AG04450 (cell line): ENCODE results near the gene PRKN. TPM values are rescaled to one million over a fixed set of nuclear protein-coding genes. Genes with fewer than 3 reads are reported as not detected.

ENCODE experiments used
- CTCF ChIA-PET: fragments of 300-600, 350-600 bp; formaldehyde crosslinking; extraction: SDS; loops from one replicate; lab custom pipeline; 2022; ENCODE audit warnings: antibody characterized with exemption, inconsistent platforms; lab: Charles Lee
- POLR2A ChIA-PET: fragments of 350-600 bp; formaldehyde crosslinking; extraction: SDS; loops from one replicate; lab custom pipeline; 2021; ENCODE audit warnings: antibody characterized with exemption, inconsistent platforms; lab: Yijun Ruan, JAX
- DNase-seq: peaks from one replicate; pipeline ENCODE4 v3.0.0-alpha.2; 2011; ENCODE audit warnings: low read depth, low spot score
- H3K27ac ChIP-seq: one replicate; pipeline ENCODE4 v1.5.1; 2012; ENCODE audit warnings: low read depth, low read length, control low read depth
- H3K27me3 ChIP-seq: one replicate; pipeline ENCODE4 v1.6.0; 2012; ENCODE audit warnings: low read length; ENCODE audit not compliant: control insufficient read depth, insufficient read depth
- H3K4me3 ChIP-seq: 2 replicates; pipeline ENCODE4 v1.5.1; 2011; ENCODE audit warnings: mild to moderate bottlenecking, low read depth, low read length, control low read depth
- H3K9me3 ChIP-seq: 2 replicates; pipeline ENCODE4 v1.5.1; 2012; ENCODE audit warnings: low read length; ENCODE audit not compliant: control insufficient read depth, insufficient read depth
- polyA plus RNA-seq: library from polyadenylated mRNA; depleted of rRNA; stranded (reverse); fragments of >200 nt; gene quantifications from 2 replicates; pipeline ENCODE4 v1.2.3, GENCODE V29; 2011
- TF ChIP-seq, protein P1 (sequence below): IDR thresholded peaks from 2 replicates; pipeline ENCODE4 v1.5.1; 2011; ENCODE audit warnings: low read depth, low read length, control low read depth, inconsistent platforms

PRKN gene
- polyA plus RNA-seq, 1 experiment = not detected

DNA sequence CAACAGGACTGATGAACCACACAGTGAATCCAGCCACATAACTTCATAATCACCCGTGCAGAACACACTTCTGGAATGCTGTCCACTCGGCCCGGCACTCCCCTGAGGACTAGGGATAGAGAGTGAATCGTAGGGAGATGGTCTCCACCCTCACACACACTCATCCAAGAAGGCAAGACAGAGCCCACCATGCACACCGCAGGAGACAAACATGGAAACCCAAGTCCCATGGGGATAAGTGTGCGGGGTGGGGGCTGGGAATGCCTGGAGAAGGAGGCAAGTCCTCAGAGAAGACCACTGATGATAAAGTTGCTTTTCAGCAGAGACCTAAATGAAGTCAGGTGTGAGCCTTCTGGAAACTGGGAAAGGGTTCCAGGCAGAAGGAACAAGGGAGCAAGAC is 1054.5 kb downstream of the PRKN start:
- POLR2A ChIA-PET = no interaction called here
- no peak overlapping the region for H3K27ac ChIP-seq
- CTCF ChIA-PET = no interaction called here
- no peaks in the 10 kb centered on the region for H3K27me3 ChIP-seq
- no peak for DNase-seq
- no peak overlapping the region for H3K4me3 ChIP-seq
- TF ChIP-seq, protein P1, sequence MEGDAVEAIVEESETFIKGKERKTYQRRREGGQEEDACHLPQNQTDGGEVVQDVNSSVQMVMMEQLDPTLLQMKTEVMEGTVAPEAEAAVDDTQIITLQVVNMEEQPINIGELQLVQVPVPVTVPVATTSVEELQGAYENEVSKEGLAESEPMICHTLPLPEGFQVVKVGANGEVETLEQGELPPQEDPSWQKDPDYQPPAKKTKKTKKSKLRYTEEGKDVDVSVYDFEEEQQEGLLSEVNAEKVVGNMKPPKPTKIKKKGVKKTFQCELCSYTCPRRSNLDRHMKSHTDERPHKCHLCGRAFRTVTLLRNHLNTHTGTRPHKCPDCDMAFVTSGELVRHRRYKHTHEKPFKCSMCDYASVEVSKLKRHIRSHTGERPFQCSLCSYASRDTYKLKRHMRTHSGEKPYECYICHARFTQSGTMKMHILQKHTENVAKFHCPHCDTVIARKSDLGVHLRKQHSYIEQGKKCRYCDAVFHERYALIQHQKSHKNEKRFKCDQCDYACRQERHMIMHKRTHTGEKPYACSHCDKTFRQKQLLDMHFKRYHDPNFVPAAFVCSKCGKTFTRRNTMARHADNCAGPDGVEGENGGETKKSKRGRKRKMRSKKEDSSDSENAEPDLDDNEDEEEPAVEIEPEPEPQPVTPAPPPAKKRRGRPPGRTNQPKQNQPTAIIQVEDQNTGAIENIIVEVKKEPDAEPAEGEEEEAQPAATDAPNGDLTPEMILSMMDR = no peak
- H3K9me3 ChIP-seq = peaks cover 5% of the 10 kb centered on the region

DNA sequence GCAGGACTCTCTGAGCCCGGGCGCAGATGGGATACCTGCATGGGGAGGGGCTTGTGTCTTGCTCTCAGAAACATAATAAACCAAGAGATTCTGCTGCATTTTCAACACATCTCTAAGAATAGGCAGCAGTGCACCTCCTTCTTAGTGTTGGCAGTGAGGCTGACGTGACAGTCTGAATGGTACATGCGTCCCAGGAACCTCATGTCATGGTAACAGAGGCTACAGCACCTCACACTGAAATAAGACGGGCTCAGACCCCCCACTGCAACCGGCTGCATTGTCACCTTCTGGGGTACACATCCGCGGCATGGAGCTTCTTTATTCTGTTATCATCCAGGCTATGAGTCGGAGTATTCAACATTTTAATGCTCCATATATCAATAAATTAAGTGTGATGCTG is 1056.4 kb downstream of the PRKN start:
- H3K27ac ChIP-seq = no peak overlapping the region
- no peak for DNase-seq
- POLR2A ChIA-PET = no interaction called here
- TF ChIP-seq, protein P1 = no peak
- CTCF ChIA-PET = no interaction called here
- H3K4me3 ChIP-seq = no peak overlapping the region
- H3K9me3 ChIP-seq = peaks cover 5% of the 10 kb centered on the region
- no peaks in the 10 kb centered on the region for H3K27me3 ChIP-seq

DNA sequence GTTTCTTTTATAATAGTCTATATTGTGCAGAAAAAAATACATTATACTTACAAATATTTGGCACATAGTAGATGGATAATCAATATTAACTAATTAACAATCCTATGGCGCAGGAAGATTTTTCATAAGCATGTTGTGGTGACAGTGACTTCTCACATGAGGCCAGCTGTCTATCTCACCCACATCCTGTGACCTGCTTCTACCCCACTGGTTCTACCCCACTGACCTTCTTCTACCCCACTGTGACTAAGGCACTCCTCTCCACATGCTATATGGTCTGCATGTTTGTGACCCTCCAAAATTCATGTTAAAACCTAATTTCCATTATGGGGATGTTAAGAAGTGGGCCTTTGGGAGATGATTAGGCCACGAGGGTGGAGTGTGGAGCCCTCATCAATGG is 1058.9 kb downstream of the PRKN start:
- no peak overlapping the region for H3K27ac ChIP-seq
- ChIA-PET POLR2A (no interaction called here), CTCF (no interaction called here)
- no peaks in the 10 kb centered on the region for H3K27me3 ChIP-seq
- peaks cover 8% of the 10 kb centered on the region for H3K9me3 ChIP-seq
- no peak for DNase-seq
- no peak overlapping the region for H3K4me3 ChIP-seq
- TF ChIP-seq, protein P1 = no peak

DNA sequence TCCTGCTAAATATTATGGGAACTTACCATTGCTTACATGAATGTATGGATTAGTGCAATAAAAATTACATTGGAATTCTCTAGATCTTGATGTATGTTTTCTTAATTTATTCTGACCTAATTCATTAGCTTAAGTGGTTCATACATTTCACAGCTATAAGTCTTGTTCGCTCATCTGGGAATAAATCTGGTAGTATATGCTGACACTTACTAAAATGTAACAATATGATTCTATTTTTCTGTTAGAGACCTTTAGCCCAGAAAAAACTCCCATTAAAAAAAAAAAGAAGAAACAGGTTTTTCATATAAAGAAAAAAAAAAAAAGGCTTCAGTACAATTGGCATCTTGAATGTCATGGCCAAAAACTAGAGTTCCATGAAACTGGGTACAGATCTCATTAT is 1059.6 kb downstream of the PRKN start:
- CTCF ChIA-PET = no interaction called here
- Histone ChIP-seq H3K27ac (no peak overlapping the region), H3K27me3 (no peaks in the 10 kb centered on the region), H3K4me3 (no peak overlapping the region), H3K9me3 (peaks cover 10% of the 10 kb centered on the region)
- TF ChIP-seq, protein P1 = no peak
- DNase-seq = no peak
- POLR2A ChIA-PET = no interaction called here

DNA sequence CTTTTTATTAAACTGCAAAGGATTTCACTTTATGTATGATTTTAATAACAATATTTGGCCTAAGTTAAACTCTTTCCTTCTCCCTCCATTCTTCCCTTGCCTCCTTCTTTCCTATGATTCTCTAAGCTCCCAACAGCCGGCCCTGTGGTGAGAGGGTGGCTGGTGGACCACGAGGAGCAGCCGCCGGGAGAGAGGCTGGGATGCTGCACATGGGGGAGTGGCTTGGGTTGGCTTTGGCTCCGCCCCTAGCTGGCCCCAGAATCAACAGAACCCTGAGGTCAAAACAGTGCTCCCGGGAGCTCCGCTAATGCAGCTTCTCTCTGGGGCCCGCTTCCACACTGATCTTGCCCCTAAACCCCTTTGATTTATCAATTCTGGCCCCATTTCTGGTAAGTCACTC is 1063.9 kb downstream of the PRKN start:
- no peak for DNase-seq
- H3K9me3 ChIP-seq = peaks cover 5% of the 10 kb centered on the region
- H3K4me3 ChIP-seq = no peak overlapping the region
- TF ChIP-seq, protein P1 = no peak
- POLR2A ChIA-PET = no interaction called here
- CTCF ChIA-PET = interaction anchor here (1.0 kb wide), 1 partner anchor 245 kb away, joined by 5 read pairs; no protein-coding TSS in a partner anchor
- no peak overlapping the region for H3K27ac ChIP-seq
- H3K27me3 ChIP-seq = no peaks in the 10 kb centered on the region
